GM21529 (cell line): ENCODE results near the gene UBL3.

Source experiments
- ATAC-seq: cut with Tn5 transposase; IDR thresholded peaks from one replicate; pipeline ENCODE4 v1.9.1; 2021; ENCODE audit not compliant: unreplicated experiment

Gene UBL3, protein sequence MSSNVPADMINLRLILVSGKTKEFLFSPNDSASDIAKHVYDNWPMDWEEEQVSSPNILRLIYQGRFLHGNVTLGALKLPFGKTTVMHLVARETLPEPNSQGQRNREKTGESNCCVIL

DNA sequence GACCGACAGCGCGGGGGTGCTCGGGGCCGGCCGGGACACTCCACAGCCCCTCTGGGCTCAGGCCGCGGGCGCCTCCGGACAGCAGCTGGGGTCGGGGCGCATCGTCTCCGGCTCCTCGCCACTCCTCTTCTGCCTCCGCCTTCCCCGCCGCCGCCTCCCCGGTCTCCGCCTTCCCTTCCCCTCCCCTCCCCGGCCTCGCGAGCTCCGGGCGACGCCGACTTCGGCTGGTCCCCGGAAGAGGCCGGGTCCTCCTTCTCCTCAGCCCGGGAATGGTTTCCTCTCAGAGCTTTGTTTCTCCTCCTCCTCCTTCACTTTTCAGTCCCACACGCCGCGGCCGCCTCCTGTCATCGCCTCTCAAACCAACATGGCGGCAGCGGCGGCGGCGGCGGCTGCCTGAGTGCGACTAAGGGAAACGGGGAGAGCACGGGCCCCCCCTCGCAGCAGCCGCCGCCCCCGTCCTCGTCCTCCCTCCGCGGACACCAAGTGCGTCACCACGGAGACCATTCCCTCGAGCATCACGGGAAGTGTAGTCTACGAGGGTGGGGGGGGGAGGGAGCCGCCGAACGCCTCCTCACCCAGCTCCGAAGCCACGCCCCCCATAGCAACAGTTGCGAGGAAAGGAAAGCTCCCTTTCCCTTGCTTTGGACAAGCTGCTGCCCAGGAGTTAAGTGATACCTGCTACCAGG is at the start of gene UBL3:
Gene UBL3, minus strand, starts transcription at position 405 of the 686 bp plus-strand sequence. CDS start 1,079 bp downstream, outside the sequence.
- ATAC-seq: peak; percentile 91

DNA sequence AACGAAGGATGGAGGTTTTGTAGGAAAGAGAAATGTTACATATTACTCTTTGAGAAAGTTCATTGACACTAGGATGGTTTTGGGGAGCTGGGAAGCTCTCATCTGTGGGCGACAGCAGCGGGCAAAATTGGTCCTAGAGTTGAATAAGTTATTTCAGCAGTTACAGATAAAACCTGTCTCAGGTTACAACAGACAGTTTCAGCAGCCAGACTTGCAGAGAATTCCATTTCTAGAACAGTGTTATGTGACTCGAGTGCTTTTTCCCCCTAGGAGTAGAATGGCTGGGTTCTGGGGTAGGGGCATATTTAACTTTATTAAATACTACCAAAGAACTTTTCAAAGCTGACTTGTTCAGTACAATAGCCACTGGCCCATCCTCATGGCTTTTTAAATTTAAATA is 46.7 kb upstream of the UBL3 start:
- ATAC-seq: no peak

DNA sequence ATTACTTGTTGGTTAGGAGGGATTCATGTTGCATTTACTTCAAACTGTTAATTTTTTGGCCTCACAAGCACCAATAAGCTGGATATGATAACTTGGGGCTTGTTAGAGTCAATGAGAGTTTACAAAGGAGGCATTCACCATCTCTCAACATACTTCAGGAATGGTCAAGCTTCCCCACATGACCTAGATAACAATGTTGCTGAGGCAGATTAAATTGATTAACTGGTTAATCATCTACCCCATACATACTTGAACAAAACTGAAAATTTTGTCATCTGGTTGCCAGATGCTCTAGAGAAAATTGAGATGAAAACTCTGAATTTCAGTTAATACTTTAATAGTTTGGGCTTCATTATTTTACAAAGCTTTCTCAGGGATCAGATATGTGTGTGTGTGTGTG is 43.0 kb upstream of the UBL3 start:
- ATAC-seq: no peak

DNA sequence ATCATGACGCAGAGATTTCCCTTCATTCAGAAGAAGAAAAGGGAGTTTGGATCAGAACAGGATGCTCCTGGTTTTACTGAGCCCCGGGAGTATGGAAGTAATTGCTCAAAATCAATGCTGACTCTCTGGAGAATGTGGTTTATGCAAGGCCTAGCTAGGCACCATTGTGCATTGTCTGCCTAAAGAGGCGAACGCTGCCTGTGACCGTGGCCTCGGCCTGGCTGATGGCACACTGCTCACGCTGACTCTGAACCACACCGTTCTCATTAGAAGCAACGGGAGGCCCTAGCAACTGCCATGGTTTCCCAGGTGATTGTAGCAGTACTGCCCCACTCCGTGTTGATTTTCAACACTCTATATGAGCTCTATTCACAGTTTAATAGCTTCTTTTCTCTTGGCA is 41.7 kb upstream of the UBL3 start:
- no peak for ATAC-seq

DNA sequence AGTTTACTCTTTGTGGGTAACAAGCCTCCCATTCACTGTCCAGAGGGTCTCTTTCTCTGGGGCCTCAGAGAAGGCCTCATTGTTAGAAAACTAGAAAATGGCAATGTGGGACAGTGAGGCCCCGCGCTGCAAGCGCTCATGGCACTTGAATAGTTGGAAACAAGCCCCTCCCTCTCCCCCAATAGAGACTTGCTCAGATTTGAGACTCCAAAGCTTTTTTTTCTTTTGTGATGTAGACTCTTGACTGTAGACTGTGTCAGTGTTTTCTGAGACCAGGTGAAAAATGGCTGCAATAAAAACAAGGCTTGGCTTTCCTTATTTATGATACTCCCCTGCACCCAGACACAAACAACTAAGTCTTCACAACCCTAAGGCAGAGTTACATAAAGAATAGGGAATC is 38.7 kb upstream of the UBL3 start:
- no peak for ATAC-seq

DNA sequence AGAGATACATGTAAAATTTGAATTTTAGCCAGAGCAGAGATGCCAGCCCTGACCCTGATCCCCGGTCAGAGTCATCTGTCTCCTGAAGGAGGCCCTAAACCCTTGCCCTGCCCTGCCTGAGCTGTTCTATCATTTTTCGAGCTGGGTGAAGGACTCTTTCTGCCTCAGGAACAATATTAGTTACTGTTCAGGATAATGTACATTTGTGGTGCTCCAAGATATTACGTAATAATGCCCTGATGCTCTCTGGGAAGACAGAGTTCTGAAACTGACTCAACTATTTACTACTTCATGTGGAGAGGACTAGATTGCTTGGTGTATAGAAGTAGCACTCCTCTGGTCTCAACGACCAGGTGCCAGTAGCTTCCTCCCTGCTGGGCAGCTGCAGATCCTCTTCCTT is 37.9 kb upstream of the UBL3 start:
- ATAC-seq: no peak

GRCh38 chr13:29887686-29888085 is 37.3 kb upstream of the UBL3 start:
- ATAC-seq: no peak

GRCh38 chr13:29887030-29887557 is 36.7 kb upstream of the UBL3 start:
- ATAC-seq: no peak

- no peak for ATAC-seq
These were observed 36.0 kb upstream of the UBL3 start for GRCh38 chr13:29886446-29886845.

DNA sequence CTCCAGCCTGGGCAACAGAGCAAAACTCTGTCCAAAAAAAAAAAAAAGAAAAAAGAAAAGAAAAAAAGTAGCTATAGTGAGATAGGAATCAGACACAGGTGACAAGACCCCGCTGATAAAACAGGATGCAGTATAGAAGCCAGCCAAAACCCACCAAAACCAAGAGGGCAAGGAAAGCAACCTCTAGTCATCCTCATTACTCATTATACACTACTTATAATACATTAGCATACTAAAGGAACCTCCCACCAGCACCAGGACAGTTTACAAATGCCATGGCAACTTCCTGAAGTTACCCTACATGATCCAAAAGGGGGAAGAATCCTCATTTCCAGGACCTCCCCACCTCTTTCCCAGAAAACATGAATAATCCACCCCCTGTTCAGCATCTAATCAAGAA is 35.6 kb upstream of the UBL3 start:
- ATAC-seq: no peak

DNA sequence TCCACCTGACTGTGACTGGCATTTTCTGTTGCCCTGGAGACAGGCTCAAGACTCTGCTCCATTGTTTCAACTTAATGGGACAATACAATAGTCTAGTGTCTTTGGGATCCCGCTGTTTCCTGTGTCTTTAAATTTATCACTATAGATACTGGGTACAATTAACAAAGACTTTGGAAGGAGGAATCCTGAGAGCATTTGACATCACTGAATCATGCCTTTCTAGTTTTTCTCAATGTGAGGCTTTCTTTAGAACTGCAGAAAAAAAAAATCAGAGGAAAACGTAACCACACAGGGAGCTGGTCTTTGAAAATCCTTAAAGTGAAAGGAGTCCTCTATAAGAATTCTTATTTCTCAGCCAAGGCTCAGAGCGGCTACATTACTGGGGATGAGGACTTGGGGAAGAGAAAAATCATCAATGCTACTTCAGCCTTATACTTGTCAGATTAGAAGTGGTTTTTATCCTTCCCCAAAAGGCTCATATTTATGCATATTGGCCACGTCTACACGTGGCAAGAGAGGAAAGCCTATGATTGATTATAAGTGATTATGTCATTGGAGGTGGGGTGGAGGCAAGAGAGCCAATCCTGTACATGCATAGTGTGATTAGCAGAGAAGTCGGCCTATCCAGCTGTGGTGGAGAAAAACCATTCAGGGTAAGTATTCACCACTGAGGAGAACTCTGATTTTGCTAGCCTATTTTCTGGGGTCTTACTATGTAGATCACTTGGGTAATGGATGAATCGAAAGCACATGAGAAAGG is 34.4 kb upstream of the UBL3 start:
- ATAC-seq: no peak

GRCh38 chr13:29883941-29884518 is 33.6 kb upstream of the UBL3 start:
- no peak for ATAC-seq

DNA sequence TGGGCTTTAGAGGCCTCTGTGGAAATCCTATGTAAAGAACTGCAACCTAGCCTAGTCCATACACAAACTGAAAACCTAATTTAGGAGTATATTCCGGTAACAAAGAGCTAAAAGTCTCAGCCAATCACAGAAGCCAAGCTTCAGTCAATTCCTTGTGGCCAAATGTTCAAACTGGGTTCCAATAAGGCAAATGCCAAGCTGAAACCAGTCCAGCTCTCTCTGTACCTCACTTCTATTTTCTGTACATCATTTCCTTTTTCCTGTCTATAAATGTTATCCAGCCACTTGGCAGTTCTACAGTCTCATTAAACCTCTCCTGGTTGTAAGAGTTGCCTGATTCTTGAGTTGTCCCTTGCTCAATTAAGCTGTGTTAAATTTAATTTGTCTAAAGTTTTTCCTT is 31.7 kb upstream of the UBL3 start:
- no peak for ATAC-seq

DNA sequence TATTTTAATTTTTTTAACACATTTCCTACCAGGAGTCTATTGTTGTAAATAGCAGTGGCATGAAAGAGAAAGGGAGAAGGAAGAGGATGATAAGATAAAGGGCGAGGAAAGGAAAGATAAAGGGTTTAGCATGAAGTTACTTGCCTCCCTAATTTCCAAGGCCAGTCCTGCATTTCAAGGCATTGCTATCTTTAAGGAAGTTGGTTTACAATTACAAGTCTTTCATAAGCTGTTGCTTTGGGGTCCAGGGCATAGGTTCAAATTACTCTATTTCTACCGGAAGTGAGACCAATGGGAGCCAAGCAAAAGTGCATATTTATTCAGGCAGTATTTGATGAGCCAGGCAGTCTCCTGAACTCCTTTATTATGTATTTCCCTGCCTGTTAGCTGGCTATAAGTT is 27.7 kb upstream of the UBL3 start:
- no peak for ATAC-seq

GRCh38 chr13:29877456-29878078 is 27.1 kb upstream of the UBL3 start:
- no peak for ATAC-seq

DNA sequence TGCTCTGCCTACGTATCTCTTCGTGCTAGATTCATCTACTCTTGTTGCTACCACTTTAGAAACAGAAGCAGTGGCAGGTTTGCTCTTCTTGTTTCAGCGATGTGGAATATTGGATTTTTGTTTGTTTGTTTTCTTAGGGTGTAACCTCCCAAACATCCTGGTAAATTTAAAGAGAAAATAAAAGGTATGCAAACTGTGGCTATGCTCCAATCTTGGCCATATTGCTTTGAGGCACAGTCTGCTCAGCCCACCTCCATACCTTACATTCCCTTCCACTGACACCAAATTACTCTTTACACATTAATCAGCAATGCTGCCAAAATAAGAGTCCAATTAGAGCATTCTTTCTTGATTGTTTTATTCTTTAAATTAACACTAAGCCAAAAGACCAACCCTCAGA is 25.2 kb upstream of the UBL3 start:
- no peak for ATAC-seq

DNA sequence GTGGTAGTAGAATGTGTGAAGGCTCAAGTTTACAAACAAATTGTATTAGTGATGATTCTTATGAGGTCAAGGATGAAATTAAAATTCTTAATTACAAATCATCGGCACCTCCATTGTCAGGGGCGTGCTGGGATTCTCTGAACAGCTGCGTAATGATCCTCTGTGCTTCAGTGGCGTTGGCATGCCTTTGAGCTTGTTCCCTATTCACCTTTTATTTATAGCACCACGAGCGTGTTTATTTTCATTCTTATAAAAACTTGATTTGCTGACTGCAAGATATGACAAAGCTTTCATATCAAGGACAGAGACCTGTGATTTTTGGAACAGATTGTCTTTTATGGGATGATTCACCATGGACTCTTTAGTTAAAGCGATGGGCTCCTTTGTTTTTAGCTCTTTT is 18.2 kb upstream of the UBL3 start:
- no peak for ATAC-seq

DNA sequence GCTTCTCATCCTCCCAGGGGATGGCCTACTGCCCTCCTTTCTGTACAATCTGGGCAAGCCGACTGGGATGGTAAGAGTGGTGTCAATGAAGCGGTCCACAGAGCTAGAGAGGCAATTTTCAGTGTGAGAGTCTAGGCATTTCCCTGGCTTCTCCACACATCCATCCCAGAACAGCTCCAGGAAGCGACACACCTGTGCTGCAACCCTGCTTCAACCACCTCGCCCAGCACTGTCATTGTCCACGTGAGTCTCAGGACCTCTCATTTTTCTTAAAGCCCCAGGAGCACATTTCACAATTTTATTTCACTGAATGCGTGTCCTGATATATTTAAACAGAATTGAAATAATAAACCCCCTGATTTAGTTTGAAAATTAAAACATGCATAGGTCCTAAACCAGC is 15.5 kb upstream of the UBL3 start:
- ATAC-seq: no peak

DNA sequence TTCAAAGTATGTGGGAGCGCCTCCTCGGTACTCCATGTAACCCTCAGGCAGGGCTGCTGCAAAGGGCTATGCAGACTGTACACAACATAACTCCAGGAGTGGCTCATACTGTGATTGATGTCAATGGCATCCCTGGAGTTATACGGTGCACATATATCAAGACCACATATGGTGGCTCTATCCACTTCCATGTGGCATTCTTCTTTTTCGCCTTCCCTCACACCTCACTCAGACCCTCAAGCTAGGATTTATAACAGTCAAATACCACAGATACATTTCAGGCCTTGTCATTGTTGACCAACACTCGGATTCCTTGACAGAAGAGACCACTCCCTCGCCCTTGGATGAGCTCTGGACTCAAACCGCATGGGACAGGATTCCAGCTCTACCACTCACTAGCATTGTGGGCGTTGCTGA is 11.3 kb upstream of the UBL3 start:
- no peak for ATAC-seq

DNA sequence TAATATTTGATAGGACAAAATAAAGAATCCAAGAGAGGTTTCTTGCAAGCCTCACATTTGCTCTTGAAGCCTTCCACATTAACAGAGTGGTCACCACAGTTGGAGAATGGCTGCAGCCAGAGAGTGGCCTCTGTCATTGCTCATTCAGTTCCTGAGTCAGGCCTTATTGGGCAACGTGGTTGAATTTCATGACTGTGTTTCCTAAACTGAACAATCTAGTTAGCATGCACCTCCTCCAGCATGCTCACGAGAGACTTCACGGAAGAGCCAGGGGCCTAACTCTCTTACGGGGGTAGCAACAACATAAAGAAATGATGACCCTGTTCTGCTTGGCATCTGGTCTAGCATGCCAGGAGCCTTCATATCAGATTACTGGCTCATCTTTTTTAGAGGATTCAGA is 9.6 kb upstream of the UBL3 start:
- no peak for ATAC-seq

GRCh38 chr13:29858667-29859066 is 8.2 kb upstream of the UBL3 start:
- ATAC-seq: no peak
